CD4-positive, alpha-beta T cell treated with Interferon alpha-2 for 1 hour (primary cell): ENCODE measurements around the gene GLOD5.
"Not testable (repeated sequence)": the region's sequence is repeated elsewhere in the genome, so short reads cannot be mapped to it uniquely, and the experiment has no call there.

Experiments used
- DNase-seq, 2 donors: peaks; one replicate each; pipeline ENCODE4 v3.0.0-alpha.2; 2020 to 2022

Gene GLOD5

DNA sequence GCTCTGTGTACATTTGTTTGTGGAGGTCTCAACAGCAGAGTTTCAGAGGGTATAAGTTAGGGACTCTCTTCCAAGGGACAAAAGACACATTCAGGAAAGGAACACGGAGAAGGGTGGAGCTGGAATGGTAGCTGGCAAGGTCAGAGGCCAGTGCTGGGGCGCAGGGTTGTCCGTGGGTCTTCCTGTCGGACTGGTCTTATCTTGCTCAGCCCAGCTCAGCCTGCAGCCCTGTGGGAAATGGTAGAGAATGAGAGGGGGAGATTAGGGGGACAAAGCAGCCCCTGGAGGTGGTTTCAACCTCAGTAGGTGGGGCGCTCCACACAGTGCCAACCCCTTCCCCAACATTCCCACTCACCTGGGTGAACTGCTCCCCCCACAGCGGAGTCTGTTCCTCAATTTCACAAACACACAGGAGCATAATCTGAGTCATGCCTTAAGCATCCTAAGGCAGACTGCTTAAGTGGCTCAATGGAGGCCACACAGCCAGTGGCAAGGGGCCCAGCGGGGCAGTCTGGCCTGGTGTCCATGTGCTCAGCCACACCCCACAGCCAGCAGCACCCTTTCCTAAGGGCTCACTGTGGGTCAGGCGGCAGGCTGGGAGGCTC is 33.5 kb downstream of the GLOD5 start:
- DNase-seq, result no peak

DNA sequence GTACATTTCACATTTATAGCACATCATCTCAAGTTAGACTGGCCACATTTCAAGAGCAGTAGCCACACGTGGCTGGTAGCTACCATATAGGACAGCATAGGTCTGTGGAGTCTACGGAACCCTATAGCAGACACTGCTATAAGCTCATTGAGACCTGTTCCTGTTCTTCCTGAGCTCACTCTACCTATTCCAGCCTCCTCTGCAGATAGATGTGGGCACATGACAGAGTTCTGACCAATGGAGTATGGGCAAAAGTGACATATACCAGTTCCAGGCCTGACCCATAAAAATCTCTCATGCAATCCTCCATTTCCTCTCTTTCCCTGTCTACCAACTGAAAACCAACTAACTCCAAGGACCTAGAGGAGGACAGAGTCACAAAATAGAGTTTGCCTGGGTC is 36.8 kb downstream of the GLOD5 start:
- no peak for DNase-seq

DNA sequence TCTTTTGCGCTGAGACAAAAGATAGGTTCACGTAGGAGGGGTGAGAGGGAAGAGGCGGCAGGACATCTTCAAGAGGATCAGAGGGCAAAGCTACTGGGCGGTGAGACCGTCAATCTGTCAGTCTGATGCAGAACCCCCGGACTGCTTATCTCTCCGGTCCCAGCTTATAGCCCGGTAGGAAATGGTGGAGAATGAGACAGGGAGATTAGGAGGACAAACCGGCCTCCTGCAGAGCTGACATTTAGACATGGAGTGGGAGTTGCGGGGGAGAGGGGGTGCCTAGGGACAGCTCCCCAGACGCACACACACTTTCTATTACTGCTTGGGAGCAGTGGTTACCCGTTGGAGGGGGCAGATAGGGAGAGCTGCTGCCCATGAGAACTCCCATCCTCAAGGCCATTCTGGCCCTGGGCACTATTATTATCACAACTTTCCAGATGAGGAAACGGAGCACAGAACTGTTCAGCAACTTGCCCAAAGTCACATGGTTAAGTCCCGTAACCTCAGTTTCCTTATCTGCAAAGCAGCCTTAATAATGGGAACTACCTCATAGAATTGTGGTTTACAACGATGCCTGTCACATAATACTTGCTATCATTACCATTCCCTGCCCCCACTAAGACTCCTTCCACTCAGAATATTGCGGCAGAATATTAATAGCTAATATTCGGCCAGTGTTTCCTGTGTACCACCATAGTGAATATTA is 39.2 kb downstream of the GLOD5 start:
- no peak for DNase-seq

DNA sequence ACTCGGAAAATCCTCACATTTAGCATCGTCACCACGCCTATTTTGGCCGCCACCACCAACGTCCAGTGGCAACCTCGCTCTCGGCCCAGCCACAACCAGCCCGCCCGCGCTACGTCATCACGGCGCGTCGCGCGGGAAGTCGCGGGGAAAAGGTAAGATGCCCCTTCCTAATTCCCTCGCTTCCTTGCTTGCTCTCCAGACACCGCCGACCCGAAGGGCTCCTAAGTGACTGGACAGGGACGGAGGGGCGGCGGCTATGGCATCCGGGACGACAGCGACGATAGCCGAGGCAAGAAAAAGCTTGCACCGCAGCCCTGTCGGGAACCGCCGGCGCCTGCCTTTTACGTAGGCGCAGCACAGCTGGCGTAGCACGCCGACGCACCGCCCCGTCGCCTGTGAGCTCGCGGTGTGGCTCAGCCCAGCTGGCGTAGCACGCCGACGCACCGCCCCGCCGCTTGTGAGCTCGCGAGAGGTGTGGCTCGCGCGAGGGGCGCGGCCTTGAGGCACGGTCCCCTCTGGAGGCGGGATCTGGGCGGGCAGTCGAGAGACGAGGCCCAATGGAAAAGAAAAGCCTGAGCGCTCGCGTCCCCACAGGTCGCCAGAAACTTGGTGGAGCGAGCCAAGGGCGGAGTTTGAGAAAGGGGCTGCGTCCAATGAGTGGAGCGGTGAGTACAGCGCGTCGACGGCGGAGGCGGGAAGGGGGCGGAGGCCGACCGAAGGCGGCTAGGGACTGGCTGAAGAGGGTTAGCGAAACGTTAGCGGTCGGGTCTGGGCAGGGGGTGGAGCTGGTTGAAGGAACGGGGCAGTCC is 39.9 kb downstream of the GLOD5 start, which contains the start of gene HDAC6:
TSS of gene HDAC6 (plus strand) at position 788 of the 809 bp plus-strand sequence. CDS start 626 bp downstream, outside the sequence.
- DNase-seq, result peak; percentile 98

DNA sequence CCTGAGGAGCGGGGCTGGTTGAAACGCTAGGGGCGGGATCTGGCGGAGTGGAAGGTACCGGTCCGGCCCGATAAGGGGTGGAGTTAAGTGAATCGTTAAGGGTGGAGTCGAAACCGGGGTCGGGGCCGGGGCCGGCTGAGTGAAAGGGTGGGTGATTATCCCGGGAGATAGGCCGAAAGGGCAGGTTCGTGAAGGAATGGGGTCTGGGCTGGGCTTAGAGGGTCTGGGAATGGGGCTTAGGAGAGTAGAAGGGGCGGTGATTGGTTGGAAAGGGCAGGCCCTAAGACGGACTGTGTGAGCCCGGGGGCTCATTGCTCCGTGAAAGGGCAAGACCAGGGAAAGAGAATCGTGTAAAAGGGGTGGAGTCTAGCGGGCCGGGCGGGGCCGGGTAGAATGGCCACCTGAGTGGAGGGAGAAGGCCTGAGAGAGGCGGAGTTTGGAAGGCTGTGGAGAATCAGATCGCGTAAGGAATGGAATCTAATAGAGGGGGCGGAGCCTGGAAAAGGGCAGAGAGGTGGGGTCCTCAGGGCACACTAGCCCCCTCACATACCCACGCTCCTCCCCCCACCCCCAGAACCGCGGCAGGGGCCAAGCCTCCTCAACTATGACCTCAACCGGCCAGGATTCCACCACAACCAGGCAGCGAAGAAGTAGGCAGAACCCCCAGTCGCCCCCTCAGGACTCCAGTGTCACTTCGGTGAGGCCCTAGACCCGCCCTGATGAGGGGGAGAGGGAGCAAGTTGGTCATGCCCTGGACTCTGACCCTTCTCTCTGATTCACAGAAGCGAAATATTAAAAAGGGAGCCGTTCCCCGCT is 40.8 kb downstream of the GLOD5 start:
- DNase-seq, result peak; percentile 76 to 77

DNA sequence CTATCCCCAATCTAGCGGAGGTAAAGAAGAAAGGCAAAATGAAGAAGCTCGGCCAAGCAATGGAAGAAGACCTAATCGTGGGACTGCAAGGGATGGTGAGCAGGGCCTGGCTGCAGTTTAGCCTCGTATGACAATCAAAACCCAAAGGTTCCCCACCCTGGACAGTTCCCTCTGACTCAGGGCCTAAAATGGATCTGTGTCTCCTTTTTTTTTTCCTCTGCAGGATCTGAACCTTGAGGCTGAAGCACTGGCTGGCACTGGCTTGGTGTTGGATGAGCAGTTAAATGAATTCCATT is 41.3 kb downstream of the GLOD5 start:
- no peak for DNase-seq

DNA sequence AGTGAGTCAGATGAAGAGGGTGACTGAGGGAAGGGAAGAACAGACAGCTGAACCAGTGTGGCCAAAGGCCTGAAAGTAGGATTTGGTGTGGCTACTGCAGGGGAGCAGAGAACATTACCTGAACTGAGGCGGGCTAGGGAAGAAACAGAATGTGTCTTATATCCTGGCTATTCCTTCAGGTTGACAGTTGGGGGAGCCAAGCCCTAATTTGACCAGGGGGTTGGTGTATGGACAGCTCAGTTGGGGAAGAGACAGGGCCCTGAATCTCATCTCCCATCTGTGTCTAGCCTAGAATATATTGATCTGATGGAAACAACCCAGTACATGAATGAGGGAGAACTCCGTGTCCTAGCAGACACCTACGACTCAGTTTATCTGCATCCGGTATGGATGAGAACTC is 44.5 kb downstream of the GLOD5 start:
- DNase-seq, result no peak

DNA sequence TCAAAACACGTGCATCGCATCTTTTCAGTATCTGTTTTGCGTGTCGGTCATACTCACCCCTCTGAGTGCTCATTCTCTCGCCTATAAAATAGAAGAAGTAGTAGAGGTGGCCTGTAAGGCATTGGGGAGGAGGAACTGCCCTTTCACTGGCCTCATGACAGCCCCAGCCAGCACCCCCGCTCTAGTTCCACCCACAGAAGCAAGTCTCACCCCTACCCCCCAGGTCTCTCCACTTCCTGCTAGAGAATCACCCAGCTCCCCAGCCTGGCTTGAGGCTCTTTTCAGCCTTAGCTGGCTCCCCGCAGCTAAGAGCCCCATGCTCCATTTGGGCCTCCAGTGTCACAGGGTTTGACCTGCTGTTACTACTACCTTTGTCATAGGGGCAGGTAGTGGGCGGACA is 52.1 kb downstream of the GLOD5 start:
- DNase-seq, result no peak

DNA sequence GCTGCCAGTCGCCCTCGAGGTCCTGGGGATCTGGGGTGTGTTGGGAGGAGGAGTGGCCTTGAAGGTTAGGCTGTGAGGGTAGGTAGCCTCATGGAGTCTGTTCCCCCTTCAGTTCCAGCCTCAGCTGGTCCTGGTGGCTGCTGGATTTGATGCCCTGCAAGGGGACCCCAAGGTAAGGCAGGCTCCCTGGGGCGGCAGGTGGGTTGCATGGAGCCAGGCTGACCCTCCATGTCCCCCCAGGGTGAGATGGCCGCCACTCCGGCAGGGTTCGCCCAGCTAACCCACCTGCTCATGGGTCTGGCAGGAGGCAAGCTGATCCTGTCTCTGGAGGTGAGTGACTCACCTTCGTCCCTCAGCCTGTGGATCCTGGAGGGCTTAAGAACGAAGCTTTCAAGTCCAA is 53.2 kb downstream of the GLOD5 start:
- no peak for DNase-seq

DNA sequence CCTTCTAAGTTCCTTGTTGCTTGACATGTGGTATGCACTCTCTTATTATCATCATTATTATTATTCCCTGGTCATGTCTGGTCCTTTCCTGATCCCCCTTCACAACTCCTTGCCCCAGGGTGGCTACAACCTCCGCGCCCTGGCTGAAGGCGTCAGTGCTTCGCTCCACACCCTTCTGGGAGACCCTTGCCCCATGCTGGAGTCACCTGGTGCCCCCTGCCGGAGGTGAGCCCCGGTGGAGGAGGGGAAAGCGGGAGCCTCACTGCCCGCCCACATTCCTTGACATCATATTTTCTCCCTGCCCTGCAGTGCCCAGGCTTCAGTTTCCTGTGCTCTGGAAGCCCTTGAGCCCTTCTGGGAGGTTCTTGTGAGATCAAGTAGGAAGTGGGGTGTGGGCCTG is 53.7 kb downstream of the GLOD5 start:
- DNase-seq, result no peak

DNA sequence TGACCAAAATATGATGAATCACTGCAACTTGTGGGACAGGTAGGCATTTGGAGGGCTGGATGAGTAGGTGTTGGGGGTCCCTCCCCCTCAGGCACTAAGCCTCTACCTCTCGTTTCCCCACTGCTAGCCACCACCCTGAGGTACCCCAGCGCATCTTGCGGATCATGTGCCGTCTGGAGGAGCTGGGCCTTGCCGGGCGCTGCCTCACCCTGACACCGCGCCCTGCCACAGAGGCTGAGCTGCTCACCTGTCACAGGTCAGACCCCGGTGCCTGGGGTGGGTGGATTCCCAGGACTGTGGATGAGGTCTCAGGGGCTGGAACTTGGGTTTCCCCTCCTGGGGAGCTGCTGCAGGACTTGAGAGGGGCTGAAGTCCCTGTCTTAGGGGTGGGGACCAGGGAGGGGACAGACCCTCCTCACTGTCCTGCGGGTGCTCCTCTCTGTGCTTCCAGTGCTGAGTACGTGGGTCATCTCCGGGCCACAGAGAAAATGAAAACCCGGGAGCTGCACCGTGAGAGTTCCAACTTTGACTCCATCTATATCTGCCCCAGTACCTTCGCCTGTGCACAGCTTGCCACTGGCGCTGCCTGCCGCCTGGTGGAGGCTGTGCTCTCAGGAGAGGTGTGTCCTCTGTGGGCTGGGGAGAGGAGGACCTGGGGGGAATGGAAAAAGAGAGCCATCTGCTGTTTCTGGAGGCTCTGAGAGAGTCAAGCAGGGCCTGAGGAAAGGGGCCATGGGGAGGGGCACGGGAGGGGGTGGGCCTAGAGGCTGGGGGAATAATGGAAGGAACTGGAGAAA is 54.7 kb downstream of the GLOD5 start:
- no peak for DNase-seq

DNA sequence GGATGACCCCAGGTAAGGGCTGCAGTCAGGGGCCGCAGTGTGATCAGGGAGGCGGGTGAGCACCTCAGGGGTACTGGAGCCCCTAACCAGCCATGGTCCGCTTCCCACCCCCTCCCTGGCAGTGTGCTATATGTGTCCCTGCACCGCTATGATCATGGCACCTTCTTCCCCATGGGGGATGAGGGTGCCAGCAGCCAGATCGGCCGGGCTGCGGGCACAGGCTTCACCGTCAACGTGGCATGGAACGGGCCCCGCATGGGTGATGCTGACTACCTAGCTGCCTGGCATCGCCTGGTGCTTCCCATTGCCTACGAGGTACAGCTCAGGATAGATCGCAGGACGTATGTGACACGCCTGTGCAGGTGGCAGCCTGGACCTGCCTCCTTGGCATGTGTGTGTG is 56.6 kb downstream of the GLOD5 start:
- DNase-seq, result no peak

DNA sequence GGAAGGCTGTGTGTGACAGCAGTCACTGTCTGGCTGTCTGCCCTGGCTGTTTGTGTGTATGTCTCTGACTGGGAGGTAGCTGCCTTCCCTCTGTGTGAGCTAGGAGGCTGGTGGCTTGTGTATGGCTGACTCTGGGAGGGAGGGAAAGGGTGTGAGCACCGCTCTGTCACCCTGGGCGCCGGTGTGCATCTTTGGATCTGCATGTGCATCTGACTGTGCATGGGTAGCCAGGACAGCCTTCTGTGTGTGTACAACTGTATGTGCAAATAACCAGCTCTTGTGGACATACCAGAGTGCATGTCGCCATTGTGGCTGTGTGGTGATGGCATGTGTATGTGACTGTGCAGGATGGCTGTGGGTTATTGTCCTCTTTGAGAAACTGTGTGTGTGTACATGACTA is 57.3 kb downstream of the GLOD5 start:
- DNase-seq, result no peak

DNA sequence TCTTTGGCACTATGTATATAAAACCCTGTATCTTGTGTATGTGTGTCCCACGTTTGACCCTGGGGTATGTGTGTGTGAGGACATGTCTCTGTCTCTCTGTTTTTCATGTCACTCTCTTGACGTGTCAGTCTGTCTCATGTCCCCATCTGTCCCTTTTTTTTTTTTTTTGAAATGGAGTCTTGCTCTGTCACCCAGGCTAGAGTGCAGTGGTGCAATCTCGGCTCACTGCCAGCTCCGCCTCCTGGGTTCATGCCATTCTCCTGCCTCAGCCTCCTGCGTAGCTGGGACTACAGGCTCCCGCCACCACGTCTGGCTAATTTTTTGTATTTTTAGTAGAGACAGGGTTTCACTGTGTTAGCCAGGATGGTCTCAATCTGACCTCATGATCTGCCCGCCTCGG is 57.8 kb downstream of the GLOD5 start:
- DNase-seq, result not testable (repeated sequence)

DNA sequence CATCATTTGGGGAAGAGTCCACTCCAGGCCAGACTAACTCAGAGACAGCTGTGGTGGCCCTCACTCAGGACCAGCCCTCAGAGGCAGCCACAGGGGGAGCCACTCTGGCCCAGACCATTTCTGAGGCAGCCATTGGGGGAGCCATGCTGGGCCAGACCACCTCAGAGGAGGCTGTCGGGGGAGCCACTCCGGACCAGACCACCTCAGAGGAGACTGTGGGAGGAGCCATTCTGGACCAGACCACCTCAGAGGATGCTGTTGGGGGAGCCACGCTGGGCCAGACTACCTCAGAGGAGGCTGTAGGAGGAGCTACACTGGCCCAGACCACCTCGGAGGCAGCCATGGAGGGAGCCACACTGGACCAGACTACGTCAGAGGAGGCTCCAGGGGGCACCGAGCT is 61.5 kb downstream of the GLOD5 start:
- DNase-seq, result no peak
